GM18511 (cell line): ENCODE measurements around the gene PLA2G4D.

Experiments
- ATAC-seq: cut with Tn5 transposase; IDR thresholded peaks from one replicate; pipeline ENCODE4 v1.9.1; 2021; ENCODE audit warnings: mild to moderate bottlenecking, moderate library complexity; ENCODE audit not compliant: unreplicated experiment

Gene PLA2G4D

GRCh38 chr15:42057799-42058646 is 36.3 kb downstream of the PLA2G4D start:
- ATAC-seq, result no peak

- peak; percentile 66 for ATAC-seq
Observed at GRCh38 chr15:42056934-42057798, 37.2 kb downstream of the PLA2G4D start.

GRCh38 chr15:42053914-42054313 is 40.4 kb downstream of the PLA2G4D start:
- no peak for ATAC-seq

- ATAC-seq, result no peak
Observed at GRCh38 chr15:42053010-42053409, 41.4 kb downstream of the PLA2G4D start.

- no peak for ATAC-seq
Observed at GRCh38 chr15:42050484-42051255, 43.7 kb downstream of the PLA2G4D start.

- ATAC-seq, result no peak
Observed at GRCh38 chr15:42048821-42049200, 45.6 kb downstream of the PLA2G4D start.

GRCh38 chr15:42048080-42048820 is 46.1 kb downstream of the PLA2G4D start:
- no peak for ATAC-seq

- no peak for ATAC-seq
Observed at GRCh38 chr15:42046597-42046996, 47.8 kb downstream of the PLA2G4D start.

- no peak for ATAC-seq
Observed at GRCh38 chr15:42045211-42045615, 49.1 kb downstream of the PLA2G4D start.

- no peak for ATAC-seq
Observed at GRCh38 chr15:42042602-42043400, 51.6 kb downstream of the PLA2G4D start.

- no peak for ATAC-seq
Observed at GRCh38 chr15:42038401-42038800, 56.0 kb downstream of the PLA2G4D start.

- no peak for ATAC-seq
Observed at GRCh38 chr15:42037656-42038055, 56.7 kb downstream of the PLA2G4D start.

- no peak for ATAC-seq
Observed at GRCh38 chr15:42036966-42037365, 57.4 kb downstream of the PLA2G4D start.

- no peak for ATAC-seq
Observed at GRCh38 chr15:42036112-42036905, 58.1 kb downstream of the PLA2G4D start.

GRCh38 chr15:42035435-42035761 is 59.0 kb downstream of the PLA2G4D start:
- ATAC-seq, result peak; percentile 75

GRCh38 chr15:42034628-42035434 is 59.5 kb downstream of the PLA2G4D start:
- ATAC-seq, result peak; percentile 15

GRCh38 chr15:42033214-42033873 is 61.0 kb downstream of the PLA2G4D start:
- no peak for ATAC-seq
